Stimulated activated CD4-positive, alpha-beta T cell treated with anti-CD3 and anti-CD28 coated beads, Interleukin-15, amount 100 ng/mL, for 1 hour (primary cell): Measurements from ENCODE around the gene ZNF514.
A peak's percentile ranks its signal among the peaks of the same experiment; 100 is the strongest.
"Not testable (repeated sequence)": the region's sequence is repeated elsewhere in the genome, so short reads cannot be mapped to it uniquely, and the experiment has no call there.

ENCODE experiments used
- DNase-seq, 2 donors: peaks; one replicate each; pipeline ENCODE4 v3.0.0-alpha.2; 2020; ENCODE audit warnings: low read depth in 1 of 2, low spot score in 1 of 2

Gene ZNF514

GRCh38 chr2:95138702-95139101 is 20.9 kb downstream of the ZNF514 start:
- DNase-seq = no peak

GRCh38 chr2:95122197-95122551 is 37.5 kb downstream of the ZNF514 start:
- DNase-seq = no peak

DNA sequence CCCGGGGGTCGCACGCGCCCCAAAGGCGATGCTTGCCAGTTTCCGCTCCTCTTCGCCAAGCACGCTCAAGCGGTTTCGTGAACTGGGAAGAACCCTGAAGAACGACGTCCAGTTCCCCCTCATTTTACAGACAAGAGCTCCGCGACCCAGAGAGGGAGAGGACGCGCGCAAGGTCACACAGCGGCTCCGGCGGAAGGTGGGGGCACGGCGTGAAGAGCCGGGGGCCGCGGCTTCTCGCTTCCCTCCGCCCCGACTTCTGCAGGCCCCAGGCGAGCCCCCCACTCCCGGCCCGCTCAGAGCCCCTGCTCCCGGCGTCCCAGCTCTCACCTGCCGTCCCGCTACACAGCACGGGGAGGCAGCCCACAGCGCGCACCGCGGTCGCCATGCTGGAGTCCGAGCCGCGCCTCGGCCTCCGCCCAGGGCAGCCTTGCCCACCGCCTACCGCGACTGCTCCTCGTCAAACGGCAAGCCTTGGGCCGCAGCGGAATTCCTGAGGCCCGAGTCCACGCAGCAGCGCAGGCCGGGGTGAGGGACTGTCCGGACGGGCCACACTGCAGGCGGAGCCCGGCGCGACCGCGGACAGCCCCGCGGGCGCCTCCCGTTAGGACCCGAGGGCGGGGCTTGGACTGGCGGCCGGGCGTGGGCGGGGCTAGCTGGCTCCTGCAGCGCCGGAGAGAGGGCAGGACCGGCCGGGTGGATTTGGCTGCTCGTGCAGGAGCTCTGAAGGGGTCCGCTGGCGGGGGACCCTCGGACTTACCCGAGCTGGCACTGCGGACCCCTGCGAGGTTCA is 38.0 kb downstream of the ZNF514 start, which contains the start of gene MRPS5:
MRPS5 (minus strand) TSS at position 402 of the 790 bp plus-strand sequence; CDS start at position 385, 17 bp downstream.
- peak; percentile 74 to 86 for DNase-seq

DNA sequence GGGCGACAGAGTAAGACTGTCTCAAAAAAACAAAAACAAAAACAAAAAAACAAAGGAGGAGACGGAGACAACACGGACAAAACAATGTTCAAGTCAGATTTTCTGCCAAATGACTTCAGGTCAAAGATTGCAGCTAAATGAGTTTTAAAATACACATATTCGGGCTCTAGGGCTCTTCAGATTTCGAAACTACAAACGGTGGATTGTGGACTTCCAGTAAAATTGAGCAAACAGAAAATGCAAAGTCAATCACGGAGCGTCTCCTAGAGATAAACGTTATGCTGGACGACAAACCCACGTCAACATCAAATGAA is 38.6 kb downstream of the ZNF514 start:
- no peak for DNase-seq

GRCh38 chr2:95115418-95115817 is 44.2 kb downstream of the ZNF514 start:
- DNase-seq = peak; percentile 43 to 45

GRCh38 chr2:95113464-95113863 is 46.2 kb downstream of the ZNF514 start:
- DNase-seq = no peak

- DNase-seq = no peak
These were observed 49.3 kb downstream of the ZNF514 start for GRCh38 chr2:95110395-95110794.

GRCh38 chr2:95109260-95109659 is 50.4 kb downstream of the ZNF514 start:
- no peak for DNase-seq

DNA sequence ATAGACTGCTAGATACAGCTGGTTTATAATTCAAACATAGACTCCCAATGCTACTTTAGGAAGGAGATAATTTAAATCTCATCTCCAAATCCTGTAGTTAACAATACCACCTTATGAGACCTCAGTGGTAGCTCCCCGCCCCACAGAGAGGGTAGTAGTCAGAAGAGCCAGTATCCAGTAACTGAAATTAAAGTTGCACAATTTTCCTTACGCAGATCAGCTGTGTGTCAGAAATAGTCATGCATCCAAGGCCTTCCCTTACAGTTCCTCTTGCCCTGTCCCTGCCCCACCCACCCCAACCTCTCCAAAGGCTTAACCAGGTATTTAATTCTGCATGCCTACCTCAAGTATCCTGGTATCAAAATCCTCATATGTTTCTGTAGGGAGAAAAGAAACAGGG is 53.6 kb downstream of the ZNF514 start:
- DNase-seq = no peak

DNA sequence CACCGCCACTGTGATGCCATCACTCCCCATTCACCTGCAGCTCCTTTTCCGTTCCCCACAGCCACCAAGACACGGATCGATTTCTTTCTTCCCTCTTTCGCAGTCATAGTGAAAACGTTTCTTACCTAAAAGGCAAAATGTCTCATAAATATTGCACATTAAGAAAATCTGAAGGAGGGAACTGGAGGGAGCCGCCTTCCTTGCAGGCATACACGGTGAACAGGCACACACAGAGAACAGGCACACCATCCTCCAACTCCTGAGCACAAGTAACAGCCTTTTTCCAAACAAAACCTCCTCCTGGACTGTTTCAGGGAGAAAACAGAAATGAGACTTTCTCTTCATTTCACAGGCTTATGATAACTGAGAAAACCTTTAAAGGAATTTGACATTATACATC is 55.0 kb downstream of the ZNF514 start:
- DNase-seq = no peak

DNA sequence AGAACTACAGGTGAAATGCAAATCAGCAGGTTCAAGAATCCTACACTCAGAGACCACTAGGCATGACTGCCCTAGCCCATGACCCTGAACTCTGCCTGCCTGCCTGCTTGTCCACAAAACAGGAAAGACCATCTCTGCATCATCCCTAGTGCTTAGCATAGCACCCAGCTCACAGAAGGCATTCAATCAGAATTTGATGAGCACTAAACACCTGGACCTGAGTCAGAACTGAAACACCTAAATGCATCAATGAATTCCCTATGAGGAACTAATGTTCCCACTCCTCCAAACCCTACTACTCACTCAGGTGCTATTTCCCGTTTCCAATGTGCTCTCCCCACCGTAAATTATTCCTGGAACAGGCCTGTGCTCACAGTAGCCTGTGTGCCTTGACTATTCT is 59.7 kb downstream of the ZNF514 start:
- DNase-seq = no peak

DNA sequence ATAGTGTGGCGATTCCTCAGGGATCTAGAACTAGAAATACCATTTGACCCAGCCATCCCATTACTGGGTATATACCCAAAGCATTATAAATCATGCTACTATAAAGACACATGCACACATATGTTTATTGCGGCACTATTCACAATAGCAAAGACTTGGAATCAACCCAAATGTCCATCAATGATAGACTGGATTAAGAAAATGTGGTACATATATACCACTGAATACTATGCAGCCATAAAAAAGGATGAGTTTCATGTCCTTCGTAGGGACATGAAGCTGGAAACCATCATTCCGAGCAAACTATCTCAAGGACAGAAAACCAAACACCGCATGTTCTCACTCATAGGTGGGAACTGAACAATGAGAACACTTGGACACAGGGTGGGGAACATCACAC is 61.4 kb downstream of the ZNF514 start:
- not testable (repeated sequence) for DNase-seq
